K562 (cell line): ENCODE data around the gene TAL1. TPM values are rescaled to one million over a fixed set of nuclear protein-coding genes. Genes with fewer than 3 reads are reported as not detected.
A peak's percentile ranks its signal among the peaks of the same experiment; 100 is the strongest.

ENCODE experiments used
- BCLAF1 ChIP-seq, 2 experiments: fragments of 450-650 bp in 1 of 2; IDR thresholded peaks; 2 replicates each; pipeline ENCODE4 v1.6.1; 2011 to 2017; ENCODE audit warnings: low read depth in 2 of 2, antibody characterized with exemption in 1 of 2, borderline replicate concordance in 1 of 2, low read length in 1 of 2, mild to moderate bottlenecking in 1 of 2, mixed read lengths in 1 of 2; ENCODE audit not compliant: control insufficient read depth in 1 of 2
- CHD2 ChIP-seq: IDR thresholded peaks from 2 replicates; pipeline ENCODE4 v1.6.1; 2011; ENCODE audit warnings: low read depth, low read length
- CREB1 ChIP-seq, 2 experiments: sonication (generic) in 1 of 2; formaldehyde crosslinking in 1 of 2; IDR thresholded peaks; 2 replicates each; pipeline versions ENCODE4 v1.6.1 to v1.8.0; 2012 to 2022; ENCODE audit warnings: inconsistent platforms in 1 of 2, mild to moderate bottlenecking in 1 of 2, missing genetic modification reagents in 1 of 2, moderate library complexity in 1 of 2
- DDX20 ChIP-seq: fragments of 450-650 bp; IDR thresholded peaks from 2 replicates; pipeline ENCODE4 v1.6.1; 2016; ENCODE audit warnings: missing genetic modification characterization, low read depth, mild to moderate bottlenecking, missing compliant biosample characterization, moderate library complexity
- E2F1 ChIP-seq: sonication (generic); formaldehyde crosslinking; IDR thresholded peaks from 2 replicates; pipeline ENCODE4 v1.8.1; 2023; ENCODE audit warnings: mild to moderate bottlenecking, missing genetic modification reagents, moderate library complexity
- EGR1 ChIP-seq: fragments of 450-650 bp; conservative IDR thresholded peaks from 2 replicates; pipeline ENCODE4 v1.6.1; 2017; ENCODE audit warnings: mild to moderate bottlenecking
- FOXK1 ChIP-seq: sonication (generic); formaldehyde crosslinking; IDR thresholded peaks from 2 replicates; pipeline ENCODE4 v1.8.0; 2022; ENCODE audit warnings: missing genetic modification reagents, mild to moderate bottlenecking, borderline replicate concordance
- GATAD2A ChIP-seq: fragments of 450-650 bp; IDR thresholded peaks from 2 replicates; pipeline ENCODE4 v1.6.1; 2017
- GTF2A2 ChIP-seq: IDR thresholded peaks from 2 replicates; pipeline ENCODE4 v1.6.1; 2016; ENCODE audit warnings: mild to moderate bottlenecking, missing genetic modification characterization, missing compliant biosample characterization
- MEF2A ChIP-seq: IDR thresholded peaks from 2 replicates; pipeline ENCODE4 v1.6.1; 2011; ENCODE audit warnings: low read depth, mild to moderate bottlenecking, low read length, moderate library complexity; ENCODE audit not compliant: control insufficient read depth
- MTF1 ChIP-seq: fragments of 250-450 bp; sonication (Bioruptor Pico); IDR thresholded peaks from 2 replicates; pipeline ENCODE4 v1.9.0; 2021; ENCODE audit warnings: moderate library complexity, mild to moderate bottlenecking, inconsistent platforms, borderline replicate concordance
- NFE2L1 ChIP-seq: fragments of 450-650 bp; IDR thresholded peaks from 2 replicates; pipeline ENCODE4 v1.6.1; 2016; ENCODE audit warnings: missing genetic modification characterization, low read depth, mild to moderate bottlenecking, missing compliant biosample characterization, moderate library complexity, borderline replicate concordance
- NR2F6 ChIP-seq: fragments of 450-650 bp; formaldehyde crosslinking; IDR thresholded peaks from 2 replicates; pipeline ENCODE4 v1.4.0; 2020; ENCODE audit warnings: mild to moderate bottlenecking
- NUFIP1 ChIP-seq: fragments of 450-650 bp; IDR thresholded peaks from 2 replicates; pipeline ENCODE4 v1.6.1; 2018; ENCODE audit not compliant: partially characterized antibody
- PHF21A ChIP-seq: fragments of 450-650 bp; IDR thresholded peaks from 2 replicates; pipeline ENCODE4 v1.6.1; 2017; ENCODE audit warnings: low read depth, borderline replicate concordance
- PYGO2 ChIP-seq: fragments of 450-650 bp; IDR thresholded peaks from 2 replicates; pipeline ENCODE4 v1.6.1; 2016; ENCODE audit warnings: mild to moderate bottlenecking, missing genetic modification characterization, moderate library complexity, missing compliant biosample characterization
- SMAD4 ChIP-seq: fragments of 250-450 bp; sonication (Bioruptor Pico); conservative IDR thresholded peaks from 2 replicates; pipeline ENCODE4 v1.8.0; 2021; ENCODE audit warnings: inconsistent platforms, mild to moderate bottlenecking, moderate library complexity
- TAF1 ChIP-seq: IDR thresholded peaks from 2 replicates; pipeline ENCODE4 v1.6.1; 2011; ENCODE audit warnings: mild to moderate bottlenecking, low read length, moderate library complexity; ENCODE audit not compliant: insufficient read depth, control insufficient read depth, severe bottlenecking; ENCODE audit errors: extremely low read depth
- TAF9B ChIP-seq: fragments of 450-650 bp; IDR thresholded peaks from 2 replicates; pipeline ENCODE4 v1.6.1; 2018; ENCODE audit warnings: mild to moderate bottlenecking; ENCODE audit not compliant: partially characterized antibody
- TCFL5 ChIP-seq: fragments of 250-450 bp; sonication (Bioruptor Pico); conservative IDR thresholded peaks from 2 replicates; pipeline ENCODE4 v1.6.1; 2021; ENCODE audit warnings: mild to moderate bottlenecking, moderate library complexity, matching md5 sums
- YBX1 ChIP-seq: fragments of 450-650 bp; IDR thresholded peaks from 2 replicates; pipeline ENCODE4 v1.7.1; 2016; ENCODE audit warnings: mild to moderate bottlenecking
- ZNF263 ChIP-seq: sonication (generic); formaldehyde crosslinking; IDR thresholded peaks from 2 replicates; pipeline ENCODE4 v1.8.0; 2022; ENCODE audit warnings: mild to moderate bottlenecking, missing genetic modification reagents, borderline replicate concordance
- polyA plus RNA-seq, 8 experiments: library from polyadenylated mRNA; depleted of rRNA in 4 of 8; stranded (reverse) in 5 of 8; unstranded in 3 of 8; fragments of >200 nt; fragmentation: Nextera tagmentation in 2 of 8; fragmentation: Illumina TruSeq in 1 of 8; extraction: Ambion mirVana in 2 of 8; extraction: Trizol in 1 of 8; gene quantifications; 2 replicates each; pipeline versions ENCODE4 v1.2.1 to v1.2.3, GENCODE V29; 2011 to 2014; ENCODE audit warnings: inconsistent platforms in 1 of 8, missing spikeins in 1 of 8
- total RNA-seq, 7 experiments: library from RNA; depleted of rRNA in 6 of 7; stranded (reverse); fragments of >200 nt in 6 of 7; fragmentation: Illumina TruSeq in 2 of 7; extraction: Trizol in 2 of 7; gene quantifications; 2 replicates each; pipeline versions ENCODE4 v1.2.1 to v1.2.3, GENCODE V29; 2011 to 2021; ENCODE audit warnings: low replicate concordance in 1 of 7
- TF ChIP-seq, protein P1 (sequence below), 2 experiments: fragments of 450-650 bp; conservative IDR thresholded peaks; 2 replicates each; pipeline ENCODE4 v1.6.1; 2017; ENCODE audit warnings: mild to moderate bottlenecking in 2 of 2, moderate library complexity in 2 of 2

TAL1 gene
- total and polyA plus RNA-seq, 9 of the 15 experiments (the other 6 are each of a cell fraction or from before 2014, with no cell fraction given), result 18.5 to 106 (median 59.7) TPM

DNA sequence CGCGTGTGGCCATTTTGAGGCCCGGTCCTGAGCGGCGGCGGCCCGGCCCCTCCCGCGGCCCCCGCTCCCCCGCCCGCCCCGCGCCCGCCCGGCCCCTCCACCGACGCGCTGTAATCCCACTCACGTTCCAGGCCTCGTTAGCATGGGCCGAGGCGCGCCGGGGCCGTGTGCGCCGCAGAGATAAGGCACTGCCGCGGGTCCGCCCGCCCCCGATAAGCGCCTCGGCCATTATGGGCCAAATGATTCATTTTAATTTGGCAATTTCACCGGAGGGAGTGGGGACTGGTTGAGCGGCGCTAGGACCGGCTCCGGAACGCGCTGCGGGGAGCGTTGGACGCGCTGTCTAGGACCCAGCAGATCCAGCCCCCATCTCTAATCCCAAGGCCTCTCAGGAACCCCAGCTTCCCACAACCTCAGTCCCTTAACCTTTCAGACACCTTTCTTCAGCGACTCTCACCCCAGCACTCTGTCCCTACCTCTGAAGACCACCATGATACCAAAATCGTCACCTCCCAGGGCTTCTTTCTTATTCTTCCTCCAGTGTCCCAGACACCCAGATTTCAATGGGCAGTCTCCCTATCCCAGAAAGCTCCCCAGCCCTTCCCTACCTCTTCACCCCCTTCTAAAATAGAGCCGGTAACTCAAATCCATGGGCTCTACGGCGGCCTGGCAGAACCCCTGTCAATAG, at the start of gene TAL1 (continued):
- TF ChIP-seq BCLAF1 (IDR thresholded peaks at IDR 0.05; ENCODE audit: borderline replicate concordance in 1 of 2, control insufficient read depth in 1 of 2, low read depth in 2 of 2, low read length in 1 of 2) (no peak), TAF9B (peak; percentile 51), MEF2A (peak; percentile 66; the same call in 1 of the 2 replicates), NFE2L1 (tag) (no peak), NUFIP1 (no peak), CHD2 (peak; percentile 79), E2F1 (CRISPR knock-in tag) (peak; percentile 16; the same call in 1 of the 2 replicates), ZNF263 (CRISPR knock-in tag) (no peak), PYGO2 (tag) (no peak), CREB1 (IDR thresholded peaks at IDR 0.05) (peak; percentile 82), CREB1 (CRISPR knock-in tag; IDR thresholded peaks at IDR 0.05) (peak; percentile 73; the same call in 1 of the 2 replicates), DDX20 (tag) (no peak), PHF21A (peak; percentile 91), GATAD2A (peak; percentile 90), YBX1 (no peak), TCFL5 (no peak), EGR1 (peak; percentile 30), MTF1 (no peak), NR2F6 (CRISPR knock-in tag) (no peak), TAF1 (peak; percentile 76), SMAD4 (CRISPR knock-in tag) (peak; percentile 98), GTF2A2 (tag) (no peak), FOXK1 (CRISPR knock-in tag) (no peak)
- TF ChIP-seq, protein P1, sequence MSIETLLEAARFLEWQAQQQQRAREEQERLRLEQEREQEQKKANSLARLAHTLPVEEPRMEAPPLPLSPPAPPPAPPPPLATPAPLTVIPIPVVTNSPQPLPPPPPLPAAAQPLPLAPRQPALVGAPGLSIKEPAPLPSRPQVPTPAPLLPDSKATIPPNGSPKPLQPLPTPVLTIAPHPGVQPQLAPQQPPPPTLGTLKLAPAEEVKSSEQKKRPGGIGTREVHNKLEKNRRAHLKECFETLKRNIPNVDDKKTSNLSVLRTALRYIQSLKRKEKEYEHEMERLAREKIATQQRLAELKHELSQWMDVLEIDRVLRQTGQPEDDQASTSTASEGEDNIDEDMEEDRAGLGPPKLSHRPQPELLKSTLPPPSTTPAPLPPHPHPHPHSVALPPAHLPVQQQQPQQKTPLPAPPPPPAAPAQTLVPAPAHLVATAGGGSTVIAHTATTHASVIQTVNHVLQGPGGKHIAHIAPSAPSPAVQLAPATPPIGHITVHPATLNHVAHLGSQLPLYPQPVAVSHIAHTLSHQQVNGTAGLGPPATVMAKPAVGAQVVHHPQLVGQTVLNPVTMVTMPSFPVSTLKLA (conservative IDR thresholded peaks at IDR 0.05), result peak; percentile 48 to 84; a peak in 3 of 4 replicates
